ENCODE results near the gene HOXB6.

DNA sequence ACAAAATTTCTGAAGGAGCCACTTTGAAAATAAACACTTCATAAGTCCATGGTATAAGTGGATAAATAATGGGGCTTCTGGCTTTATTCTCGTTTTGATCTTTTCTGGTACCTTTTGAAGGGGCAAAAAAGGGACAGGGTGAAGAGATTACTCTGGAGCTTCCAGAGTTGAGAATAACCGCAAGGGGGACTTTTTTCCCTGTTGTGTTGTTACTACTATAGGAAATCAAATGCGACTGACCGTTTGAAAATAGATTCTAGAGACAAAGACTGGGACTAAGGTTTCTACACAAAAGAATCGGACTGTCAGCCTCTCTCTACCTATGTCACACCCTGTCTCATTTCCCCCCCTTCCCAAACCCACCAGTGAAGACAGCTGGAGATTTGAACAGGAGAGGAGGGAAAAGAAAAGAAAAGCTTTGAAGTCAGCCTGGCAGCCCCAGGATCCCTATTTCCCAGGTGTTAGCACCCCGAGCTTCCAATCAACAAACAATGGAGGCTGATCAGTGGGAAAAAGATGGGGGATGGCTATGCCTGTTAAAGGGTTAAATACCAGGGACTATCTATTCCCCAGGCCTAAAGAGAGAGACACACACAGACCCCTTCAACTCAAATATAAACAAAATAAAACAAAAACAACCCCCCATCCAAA lies 35.0 kb downstream of the HOXB6 start:
- TF ChIP-seq POLR2A (IDR thresholded peaks at IDR 0.05): no peak
- TF ChIP-seq, protein P1, sequence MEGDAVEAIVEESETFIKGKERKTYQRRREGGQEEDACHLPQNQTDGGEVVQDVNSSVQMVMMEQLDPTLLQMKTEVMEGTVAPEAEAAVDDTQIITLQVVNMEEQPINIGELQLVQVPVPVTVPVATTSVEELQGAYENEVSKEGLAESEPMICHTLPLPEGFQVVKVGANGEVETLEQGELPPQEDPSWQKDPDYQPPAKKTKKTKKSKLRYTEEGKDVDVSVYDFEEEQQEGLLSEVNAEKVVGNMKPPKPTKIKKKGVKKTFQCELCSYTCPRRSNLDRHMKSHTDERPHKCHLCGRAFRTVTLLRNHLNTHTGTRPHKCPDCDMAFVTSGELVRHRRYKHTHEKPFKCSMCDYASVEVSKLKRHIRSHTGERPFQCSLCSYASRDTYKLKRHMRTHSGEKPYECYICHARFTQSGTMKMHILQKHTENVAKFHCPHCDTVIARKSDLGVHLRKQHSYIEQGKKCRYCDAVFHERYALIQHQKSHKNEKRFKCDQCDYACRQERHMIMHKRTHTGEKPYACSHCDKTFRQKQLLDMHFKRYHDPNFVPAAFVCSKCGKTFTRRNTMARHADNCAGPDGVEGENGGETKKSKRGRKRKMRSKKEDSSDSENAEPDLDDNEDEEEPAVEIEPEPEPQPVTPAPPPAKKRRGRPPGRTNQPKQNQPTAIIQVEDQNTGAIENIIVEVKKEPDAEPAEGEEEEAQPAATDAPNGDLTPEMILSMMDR (IDR thresholded peaks at IDR 0.05): no peak

All from testis (tissue), 2 donors.